Hippocampal formation (tissue), 2 donors: ENCODE data around the gene NET1.

Experiments
- DNase-seq, 2 donors: peaks; one replicate each; lab custom pipeline; 2025; lab: John Stamatoyannopoulos, UW

Gene NET1

DNA sequence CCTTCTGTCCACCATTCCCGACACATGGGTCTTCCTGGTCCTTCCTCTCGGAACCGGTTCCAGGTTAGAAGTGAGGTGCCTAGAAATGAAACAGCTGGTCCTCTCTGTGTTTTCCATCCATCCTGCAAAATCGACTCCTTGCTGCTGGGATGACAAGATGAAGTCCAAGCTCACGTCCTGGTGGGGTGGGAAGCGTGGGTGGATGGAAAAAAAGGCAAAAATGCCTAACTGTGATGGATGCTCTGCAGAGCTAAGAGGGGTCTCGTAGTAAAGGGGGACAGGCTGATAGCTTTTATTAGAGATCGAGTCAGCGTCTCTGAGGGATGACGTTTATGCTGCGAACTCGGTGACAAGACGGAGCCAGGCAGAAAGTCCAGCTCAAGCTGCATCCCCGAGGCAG lies 72.9 kb downstream of the NET1 start:
- no peak for DNase-seq

DNA sequence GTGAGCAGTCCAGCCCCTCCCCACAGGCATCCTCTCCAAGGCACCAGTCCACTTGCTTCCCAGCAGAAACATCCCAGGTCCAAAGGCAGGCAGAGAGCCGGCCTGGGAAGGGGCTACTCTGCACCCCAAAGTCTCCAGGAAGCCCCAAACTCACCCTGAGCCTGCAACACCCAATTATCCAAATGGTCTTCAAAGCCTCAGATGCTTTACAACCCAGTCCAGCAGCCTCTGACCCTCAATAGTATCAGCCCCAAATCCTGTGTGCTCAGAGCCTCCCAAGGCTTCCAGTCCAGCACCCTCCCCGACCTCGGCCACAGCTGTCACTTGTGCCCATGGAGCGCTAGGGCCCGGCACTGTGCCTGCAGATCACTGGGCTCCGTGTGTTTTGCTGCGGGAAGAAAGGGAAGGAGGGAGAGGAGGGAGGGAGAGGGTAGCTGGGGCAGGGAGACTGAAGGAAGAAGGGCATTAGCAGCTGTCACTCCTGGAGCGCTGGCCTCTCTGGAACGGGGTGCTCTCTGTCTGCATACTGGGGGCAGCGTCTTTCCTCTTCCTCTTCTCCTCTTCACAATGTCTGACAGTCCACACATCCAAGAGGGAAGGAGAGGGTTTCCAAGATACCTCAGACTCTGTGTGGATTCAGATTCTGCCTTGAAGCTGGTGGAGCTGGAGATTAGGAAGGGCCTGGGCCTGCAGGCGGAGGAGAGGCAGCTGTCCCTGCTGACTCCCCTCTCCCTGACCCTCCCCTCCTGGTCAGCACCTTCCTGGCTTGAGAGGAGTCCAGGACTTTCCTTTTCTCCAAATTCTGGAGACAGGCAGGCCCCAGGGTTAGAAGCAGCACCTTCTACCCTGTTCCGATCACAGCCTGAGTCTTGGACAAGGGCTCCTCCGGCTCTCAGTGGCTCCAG lies 73.8 kb downstream of the NET1 start:
- DNase-seq: no peak

DNA sequence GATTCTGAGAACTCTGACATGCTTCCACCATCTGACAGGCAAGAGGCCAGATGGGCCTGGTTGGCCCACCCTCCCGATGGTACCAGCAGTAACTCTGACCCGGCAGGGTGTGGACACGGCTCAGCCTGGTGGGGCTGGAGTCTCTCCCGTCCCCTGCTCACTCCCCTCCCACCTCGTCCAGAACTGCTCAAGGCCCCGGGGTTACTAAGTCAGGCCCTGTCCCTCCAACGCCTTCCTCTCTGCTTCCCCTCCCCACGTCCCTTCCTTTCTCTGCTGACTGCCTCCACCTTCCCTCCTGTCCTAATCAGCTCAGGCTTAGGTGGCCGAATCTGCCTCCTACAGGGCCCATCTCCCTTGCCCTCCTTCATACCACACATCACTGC lies 74.5 kb downstream of the NET1 start:
- DNase-seq: no peak

DNA sequence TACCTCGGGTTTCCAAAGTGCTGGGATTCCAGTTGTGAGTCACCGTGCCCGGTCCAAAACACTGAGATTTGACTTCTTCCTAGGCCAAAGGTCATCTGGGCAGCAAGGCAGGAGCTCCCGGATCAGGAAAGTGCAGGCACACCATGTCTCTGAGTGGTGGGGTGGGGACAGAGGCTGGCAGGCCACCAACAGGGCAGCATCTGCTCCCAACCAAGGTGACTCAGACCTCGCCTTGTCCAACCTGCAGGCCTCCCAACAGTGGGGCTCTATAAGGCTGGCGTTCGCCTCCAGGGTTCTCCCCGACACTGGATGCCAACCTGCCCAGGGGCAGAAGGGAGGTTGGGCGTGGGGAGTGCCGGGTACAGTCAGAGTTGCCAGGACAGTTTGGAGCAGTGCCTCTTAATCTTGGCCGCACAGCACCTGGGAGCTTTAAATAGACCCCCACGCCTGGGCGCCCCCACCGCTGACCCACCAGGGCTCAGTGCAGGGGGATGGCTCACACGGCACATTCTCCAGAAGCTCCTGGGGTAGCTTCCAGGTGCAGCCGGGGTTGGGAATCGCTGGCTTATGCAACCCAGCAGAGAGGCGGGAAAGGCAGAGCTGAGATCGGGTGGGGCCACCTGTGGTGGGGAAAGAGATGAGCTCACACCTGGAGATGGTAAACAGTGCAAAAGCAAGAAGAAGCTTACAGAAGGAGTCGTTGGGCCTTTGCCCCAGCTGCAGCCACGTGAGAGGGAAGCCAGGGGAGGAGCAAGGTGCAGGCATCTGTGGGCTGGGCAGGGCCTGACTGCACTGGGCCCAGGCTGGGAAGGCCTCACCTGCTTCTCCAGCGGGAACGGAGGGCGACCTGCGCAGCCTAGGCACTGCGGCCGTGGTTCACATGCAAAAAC lies 76.2 kb downstream of the NET1 start:
- no peak for DNase-seq

DNA sequence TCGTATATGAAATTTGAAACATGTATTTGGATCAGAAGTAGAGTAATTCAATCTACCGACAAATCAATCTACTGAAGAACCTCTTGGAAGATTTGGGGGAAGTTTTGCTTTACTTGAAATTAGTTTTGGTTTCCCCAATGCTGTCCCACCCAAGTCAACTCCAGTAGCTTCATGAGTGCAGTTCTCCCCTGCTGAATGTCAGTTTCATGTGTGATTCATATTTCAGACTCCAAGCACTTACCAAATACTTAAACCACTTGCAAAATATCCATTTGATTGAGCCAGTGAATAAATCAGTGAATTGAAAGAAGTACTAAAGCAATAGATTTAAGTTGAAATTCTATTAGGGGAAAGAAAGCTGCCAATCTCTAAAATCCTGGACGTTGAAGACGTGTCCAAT lies 77.7 kb downstream of the NET1 start:
- no peak for DNase-seq

DNA sequence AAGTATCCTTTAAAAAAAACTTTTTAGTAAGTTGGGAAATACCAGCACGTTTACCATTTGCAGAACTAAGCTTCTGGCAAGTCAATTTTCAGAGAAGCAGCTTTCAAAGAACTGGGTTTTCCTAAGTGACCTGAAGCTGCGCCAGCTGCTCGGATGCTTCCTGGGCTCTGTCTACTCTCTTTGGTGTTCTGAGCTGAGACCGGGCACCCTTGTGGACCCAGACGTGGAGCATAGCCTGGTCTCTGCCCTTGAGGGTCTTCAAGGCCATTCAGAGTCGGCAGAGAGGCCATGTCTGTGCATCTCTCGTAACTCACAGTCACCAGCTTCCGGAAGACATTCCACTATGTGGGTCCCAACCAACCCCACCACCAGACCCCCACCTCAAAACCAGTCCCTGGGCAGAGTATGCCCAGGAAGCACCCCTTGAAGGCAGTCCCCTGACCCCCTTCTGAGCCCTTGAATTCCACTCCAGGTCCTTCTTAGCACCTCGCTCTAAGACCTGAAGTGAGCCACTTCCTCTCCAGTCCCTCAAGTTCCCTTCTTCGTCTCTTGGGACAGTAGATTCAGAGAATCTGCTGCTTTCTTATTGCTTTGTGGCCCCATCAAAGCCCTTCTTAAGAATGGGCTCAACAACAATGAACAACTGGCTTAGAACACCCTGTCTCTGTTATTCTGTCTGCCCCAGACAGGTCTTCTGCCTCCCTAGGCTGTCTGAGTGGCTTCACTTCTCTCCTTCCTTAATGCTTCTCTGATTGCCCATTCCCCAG lies 78.5 kb downstream of the NET1 start:
- DNase-seq: no peak

DNA sequence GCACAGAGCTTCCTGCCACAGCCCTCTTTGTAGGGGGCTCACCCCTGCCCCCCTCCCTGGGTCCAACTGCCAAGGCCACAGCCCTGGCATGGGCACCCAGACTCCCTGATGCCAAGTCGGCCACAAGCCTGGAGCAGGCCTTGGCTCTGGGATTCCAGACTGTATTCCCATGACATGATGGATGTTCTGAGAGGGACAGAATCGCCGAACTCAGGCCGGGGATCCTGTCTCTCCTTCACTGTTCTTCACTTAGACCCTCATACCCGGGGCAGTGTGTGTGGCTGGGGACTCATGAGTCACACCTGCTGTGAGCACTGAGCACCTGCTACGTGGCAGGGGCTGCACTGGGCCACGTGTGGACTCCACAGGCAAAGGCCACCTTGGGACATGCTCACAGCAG lies 79.1 kb downstream of the NET1 start:
- no peak for DNase-seq

DNA sequence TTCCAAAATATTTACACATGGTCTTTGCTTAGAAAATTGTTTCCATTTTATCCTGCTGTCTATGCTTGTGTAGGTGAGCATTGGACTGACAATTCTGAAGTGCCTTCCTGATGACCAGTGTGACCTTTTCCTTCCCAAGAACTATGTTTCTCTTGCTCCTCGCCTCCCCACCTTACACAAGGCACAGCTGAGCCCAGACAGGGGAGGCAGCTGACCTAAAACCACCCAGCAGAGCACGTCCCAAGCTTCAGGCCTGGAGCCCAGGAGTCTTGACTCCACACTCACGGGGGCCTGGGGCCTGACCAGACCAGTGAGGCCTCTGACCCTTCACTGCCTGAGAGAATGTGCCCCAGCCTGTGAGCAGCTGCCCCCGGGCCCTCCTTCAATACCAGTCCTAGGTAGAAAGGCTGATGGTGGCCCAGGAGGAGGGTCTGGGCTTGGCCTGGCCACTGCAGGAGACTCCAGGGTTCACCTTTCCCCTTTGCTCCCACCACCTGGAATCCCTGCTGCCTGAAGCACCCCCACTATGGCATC lies 80.0 kb downstream of the NET1 start:
- DNase-seq: no peak

DNA sequence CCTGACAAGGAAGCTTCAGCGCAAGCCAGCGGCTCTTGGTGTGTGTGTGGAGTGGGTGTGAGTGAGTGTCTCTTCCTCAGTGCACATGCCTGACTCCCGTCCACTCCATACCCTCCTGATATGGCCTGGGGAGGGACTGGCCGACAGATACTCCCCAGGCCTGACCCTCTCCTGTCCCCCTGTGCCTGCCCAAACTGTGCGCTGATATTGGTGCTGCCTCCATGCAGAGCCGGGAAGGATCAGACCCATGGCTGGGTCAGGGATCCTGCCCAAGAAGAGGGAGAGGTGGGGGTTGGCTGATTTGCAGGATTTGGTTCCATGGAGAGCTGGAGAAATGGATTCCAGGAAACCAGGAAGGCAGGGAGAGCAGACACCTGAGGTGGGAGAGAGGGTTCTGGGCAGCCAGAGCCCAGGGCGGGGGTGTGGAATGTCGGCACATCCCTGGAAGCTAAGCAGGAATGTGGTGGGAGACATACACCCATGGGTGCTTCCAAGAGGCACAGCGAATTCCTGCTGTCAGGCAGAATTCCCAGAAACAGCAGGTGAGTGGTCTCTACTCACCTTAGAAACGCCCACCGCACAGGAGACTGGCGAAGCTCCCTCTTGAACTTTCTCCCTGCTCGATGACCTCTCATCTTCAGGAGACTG lies 80.7 kb downstream of the NET1 start:
- DNase-seq: no peak

DNA sequence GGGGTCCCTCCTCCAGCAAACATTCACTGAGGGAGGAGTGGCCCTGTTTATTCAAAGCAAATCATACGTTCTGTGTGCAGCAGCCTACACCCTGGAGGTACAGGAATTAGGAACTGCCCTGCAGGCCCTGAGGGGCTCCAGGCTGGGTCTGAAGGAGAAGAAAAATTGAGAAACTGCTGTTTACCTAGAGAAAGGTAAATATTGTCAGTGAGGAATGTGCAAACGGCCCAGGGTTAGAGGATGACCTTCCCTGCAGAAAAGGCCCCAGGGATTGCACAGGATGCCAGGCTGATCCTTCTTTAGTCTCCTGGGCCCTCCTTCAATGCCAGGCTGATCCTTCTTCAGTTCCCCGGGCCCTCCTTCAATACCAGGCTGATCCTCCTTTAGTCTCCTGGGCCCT lies 81.3 kb downstream of the NET1 start:
- no peak for DNase-seq

DNA sequence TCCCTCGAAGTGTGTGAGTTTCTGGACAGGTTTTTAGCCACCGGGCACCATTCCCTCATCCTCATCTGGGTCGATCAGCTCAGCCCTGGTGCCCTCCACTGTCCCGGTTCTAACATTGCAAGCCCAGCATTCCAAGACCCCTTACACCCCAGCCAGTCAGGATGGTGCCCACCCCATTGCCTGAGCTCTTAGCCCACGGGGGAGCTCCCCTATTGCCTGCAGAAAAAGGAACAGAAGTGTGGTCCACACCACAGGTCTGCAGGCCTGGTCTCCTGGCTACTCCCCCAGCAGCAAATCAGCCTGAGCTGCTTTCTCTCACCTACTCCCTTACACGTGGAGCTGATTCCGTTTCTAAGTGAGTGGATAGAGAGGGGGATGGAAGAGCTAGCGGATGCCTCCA lies 82.3 kb downstream of the NET1 start:
- no peak for DNase-seq

DNA sequence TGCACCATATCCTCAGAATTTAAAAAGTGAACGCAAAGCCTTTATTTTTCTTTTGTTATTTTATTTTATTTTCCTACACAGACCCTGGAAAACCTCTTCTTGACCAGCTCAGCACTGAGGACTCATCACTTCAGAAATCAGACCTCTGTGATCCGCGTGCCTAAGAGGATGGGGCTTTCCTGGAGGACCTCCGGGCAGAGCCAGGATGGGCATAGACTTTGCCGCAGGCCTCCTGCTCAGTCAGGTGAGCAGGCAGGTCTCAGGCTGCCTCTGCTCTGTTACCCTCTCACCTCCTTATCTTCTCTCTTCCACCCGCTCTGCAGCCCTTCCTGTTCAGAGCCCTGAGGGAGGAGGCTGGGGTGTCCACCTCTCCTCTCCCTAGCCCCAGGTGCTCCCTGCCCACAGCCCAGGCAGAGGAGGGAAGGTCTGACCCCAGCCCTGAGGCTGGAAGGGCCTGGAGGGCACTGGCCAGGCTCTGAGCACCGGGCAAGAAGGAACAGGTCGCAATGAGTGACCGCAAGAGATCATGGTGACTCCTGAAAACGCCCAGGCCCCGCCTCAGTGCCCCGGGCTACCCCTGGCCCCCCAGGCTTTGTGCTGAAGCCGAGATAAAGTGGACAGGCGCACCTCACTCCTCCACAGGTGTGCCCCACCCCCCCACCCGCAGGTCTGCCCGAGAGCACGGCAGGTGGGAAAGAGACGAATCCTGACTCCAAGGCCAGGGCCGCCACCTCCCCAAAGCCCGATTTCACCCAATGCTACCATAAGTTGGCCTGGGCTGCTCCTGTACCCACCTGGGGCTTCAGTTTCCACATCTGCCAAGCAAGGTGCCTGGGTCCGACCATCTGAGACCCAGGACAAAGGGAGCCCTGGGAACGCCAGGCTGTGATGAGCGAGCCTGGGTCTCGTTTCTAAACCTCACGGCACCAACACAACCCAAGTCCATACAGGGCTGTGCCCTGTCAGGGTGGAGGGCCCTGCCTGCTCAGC lies 84.2 kb downstream of the NET1 start:
- DNase-seq: no peak

DNA sequence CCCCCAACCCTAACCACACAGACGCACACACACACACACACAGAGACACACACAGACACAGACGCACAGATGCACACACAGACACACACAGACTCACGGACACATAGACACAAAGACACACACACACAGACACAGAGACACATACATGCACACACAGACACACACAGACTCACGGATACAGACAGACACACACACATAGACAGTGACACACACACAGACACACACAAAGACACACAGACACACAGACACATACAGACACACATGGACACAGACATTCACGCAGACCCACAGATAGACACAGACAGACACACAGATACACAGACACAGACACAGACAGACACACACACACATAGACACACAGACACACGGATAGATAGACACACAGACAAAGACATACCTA lies 84.9 kb downstream of the NET1 start:
- DNase-seq: no peak

DNA sequence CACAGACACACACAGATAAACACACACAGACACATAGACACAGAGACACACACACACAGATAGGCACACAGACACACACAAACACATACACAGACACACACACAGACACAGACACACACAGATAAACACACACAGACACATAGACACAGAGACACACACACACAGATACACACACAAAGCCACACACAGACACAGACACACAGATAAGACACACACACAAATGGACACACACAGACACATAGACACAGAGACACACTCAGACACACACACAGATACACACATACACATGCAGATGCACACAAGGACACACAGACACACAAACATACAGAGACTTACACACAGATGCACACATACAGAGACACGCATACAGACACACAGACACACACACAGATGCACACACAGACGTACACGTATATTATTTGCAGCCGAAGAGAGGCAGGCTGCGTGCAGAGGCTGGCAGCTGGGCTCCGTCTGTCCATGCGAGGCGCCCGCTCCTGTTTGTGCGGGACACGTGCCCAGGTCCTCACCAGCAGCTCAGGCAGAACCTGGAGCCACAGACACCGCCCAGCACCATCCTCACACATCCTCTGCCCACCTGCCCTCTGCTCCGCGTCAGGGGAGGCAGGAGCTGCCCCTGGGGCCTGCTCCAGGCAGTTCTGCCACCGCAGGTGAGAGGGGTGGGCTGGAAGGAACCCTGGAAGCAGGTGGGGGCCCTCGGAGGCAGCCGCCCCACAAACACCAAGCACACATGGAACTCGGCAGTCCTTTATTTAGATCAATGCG lies 85.8 kb downstream of the NET1 start:
- DNase-seq: no peak

DNA sequence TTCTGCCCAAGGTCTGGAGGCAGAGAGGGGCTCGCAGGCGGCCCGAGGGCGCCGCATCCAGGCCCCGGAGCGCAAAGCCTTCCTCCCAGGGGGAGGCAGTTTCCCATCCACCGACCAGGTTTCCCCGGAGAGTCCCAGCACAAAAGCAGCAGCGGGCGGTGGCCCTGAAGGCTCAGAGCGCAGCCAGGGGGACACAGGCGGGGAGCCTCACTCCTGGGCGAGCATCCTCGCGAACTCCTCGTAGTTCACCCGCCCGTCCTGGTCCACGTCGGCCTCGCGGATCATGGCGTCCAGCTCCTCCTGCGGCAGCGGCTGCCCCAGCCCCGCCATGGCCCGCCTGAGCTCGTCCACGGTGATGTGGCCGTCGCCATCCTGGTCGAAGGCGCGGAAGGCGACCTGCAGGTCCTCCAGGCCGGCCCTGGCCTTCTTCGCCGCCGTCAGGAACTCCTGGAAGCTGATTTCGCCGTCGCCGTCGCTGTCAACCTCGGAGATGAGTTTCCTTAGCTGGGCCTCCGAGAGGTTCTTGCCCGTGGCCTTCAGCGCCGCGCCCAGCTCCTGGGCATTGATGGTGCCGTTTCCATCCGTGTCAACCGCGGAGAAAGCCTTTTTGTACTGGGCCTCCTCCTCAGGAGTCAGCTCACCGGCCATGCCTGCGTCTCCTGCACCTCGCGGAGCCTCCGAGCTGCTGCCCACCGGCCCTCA lies 86.6 kb downstream of the NET1 start:
- no peak for DNase-seq

DNA sequence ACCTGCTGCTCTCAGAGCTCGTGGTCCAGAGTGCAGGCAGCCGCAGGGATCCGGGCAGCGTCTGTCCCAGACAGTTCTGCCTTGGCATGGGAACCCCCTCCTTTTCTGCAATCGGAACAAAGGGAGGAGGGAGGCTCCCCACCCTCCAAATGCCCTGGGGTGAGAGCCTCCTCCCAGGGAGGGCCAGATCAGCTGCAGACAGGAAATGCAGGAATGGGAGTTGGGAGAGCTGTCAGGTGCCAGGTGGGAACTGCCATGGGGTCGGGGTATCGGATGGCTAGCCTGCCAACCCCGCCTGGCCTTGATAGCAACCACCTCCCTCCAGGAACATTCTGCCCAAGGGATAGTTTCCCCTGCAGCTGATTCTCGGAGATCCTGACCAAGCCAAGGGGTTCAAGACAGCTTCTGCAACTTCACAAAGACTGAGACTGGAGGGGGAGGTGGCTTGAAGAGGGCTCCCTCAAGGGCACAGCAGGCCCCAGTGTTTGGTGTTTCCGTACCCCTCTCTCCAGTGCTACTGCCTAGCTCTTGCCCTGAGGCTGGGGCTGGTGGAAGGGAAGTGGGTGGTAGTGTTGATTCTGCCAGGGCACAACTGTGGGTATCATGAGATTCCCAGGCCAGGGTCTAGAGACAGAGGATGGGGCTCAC lies 87.3 kb downstream of the NET1 start, which contains the start of gene CALML5:
Gene CALML5 (minus strand): TSS at position 78 of the 648 bp plus-strand sequence. CDS start 132 bp downstream, outside the sequence.
- DNase-seq: no peak

DNA sequence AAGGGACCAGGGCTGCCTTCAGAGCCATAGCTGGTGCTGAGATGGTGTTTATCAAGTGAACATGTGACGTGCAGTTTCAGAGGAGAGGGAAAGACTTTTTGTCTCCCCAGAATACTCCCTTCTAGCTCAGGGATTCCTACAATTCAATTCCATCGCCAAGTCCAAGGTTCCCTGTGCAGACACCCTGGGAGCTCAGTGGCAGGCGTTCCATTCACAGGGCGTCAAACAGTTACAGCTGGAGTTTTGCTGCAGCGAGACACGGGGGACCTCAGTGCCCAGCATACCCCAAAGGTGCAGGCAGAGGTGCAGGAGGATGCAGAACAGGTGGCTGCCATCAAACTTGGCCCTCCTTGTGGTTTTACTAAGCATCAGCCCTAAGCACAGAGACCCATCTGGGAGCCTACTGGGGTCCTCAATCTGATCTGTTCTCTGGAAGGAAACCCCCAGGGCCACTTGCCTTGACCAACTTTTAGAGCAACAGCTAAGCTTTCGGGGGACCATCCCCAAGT lies 87.9 kb downstream of the NET1 start:
- DNase-seq: no peak

DNA sequence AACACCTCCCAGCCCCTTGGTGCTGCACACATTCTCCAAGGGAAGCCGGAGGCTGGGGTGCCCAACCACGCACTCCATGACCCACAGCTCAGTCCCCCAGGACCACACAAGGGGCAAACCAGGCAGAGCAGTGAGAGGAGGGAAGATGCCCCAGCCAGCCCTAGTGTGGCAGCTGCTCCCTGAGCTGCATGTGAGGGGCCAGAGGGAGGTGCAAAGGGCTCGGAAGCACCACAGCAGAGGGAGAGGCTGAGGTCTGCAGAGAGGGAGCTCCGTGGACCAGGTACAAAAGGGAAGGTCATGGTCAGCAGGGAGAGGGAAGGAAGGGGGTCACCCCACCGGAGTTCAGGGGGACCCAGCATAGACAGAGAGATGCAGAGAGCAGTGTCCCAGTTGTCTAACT lies 88.6 kb downstream of the NET1 start:
- no peak for DNase-seq
